ENCODE results near the gene S100A13.

S100A13 gene

DNA sequence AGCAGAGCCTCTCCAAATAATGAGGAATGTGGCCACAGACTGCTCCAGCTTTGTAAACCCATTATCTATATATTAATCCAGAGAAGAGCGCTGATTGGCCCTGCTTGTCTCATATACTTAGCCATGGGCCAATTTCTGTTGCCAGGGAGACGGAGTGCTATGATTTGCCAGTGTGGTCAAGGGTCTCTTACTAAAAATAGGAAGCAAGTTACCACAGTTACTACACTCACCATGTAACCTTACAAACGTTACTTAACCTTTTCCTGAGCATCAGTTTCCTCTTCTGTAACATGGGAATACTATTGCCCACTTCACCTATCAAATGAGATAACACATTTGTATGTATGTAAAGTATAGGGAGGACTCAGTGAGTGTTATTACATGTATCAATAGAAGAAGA, 54.0 kb downstream of the S100A13 start:
- Histone ChIP-seq H3K4me3 (peak overlapping the region in 3 of 10 experiments; percentile 5 to 16 (median 6); a peak in 1 of 20 replicates), H3K9ac (peak overlapping the region in 10 of 11 experiments; percentile 46 to 72 (median 65); a peak in 19 of 22 replicates), H3K4me2 (peak overlapping the region; percentile 59 to 91 (median 79))

DNA sequence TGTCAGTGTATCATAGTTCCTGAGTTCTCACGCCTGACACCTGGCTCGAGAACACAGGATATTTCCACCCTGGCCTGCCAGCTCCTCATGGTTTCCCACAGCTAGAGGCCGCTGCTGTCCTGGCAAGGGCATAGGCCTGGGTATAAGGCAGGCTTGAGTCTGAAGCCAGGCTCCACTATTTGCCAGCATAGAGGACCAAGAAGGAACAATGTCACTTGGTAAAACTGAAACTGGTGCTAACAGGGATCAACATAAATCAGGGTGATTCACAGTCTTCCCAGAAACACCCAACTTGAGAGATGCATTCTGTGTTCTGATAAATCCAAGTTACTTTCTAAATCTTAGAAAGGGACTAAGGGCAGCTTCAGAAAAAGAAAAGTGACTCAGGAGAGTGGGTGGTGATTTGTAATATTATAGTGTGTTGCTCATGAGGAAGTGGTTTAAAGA, 54.7 kb downstream of the S100A13 start:
- Histone ChIP-seq H3K9me3 (replicated peaks in 1 of 11) (peaks cover 0 to 15% (median 7%) of the 10 kb centered on the region in 11 experiments; a peak in 13 of 22 replicates), H3K27me3 (no peaks in the 10 kb centered on the region), H3K4me3 (peak overlapping the region in 2 of 10 experiments; percentile 3 to 6; a peak in 2 of 20 replicates), H3K4me2 (peak overlapping the region; percentile 59 to 91 (median 79)), H3K4me1 (peaks cover 40 to 80% (median 59%) of the 10 kb centered on the region in 10 experiments), H4K20me1 (no peaks in the 10 kb centered on the region), H3K27ac (peak overlapping the region; percentile 14 to 86 (median 82); a peak in 21 of 22 replicates), H3K9ac (peak overlapping the region in 10 of 11 experiments; percentile 46 to 72 (median 65); a peak in 21 of 22 replicates), H3K36me3 (no peaks in the 10 kb centered on the region)
- TF ChIP-seq Cebpa-rat (IDR thresholded peaks at IDR 0.05): no peak

More for the DNA sequence above, 54.0 kb downstream of the S100A13 start:
- H4K20me1 ChIP-seq: no peaks in the 10 kb centered on the region
- H3K27ac ChIP-seq: peak overlapping the region; percentile 14 to 86 (median 82); a peak in 21 of 22 replicates
- peak in 5 of 11 experiments; percentile 13 to 58 (median 32); a peak in 5 of 22 replicates for TF ChIP-seq Cebpa-rat (IDR thresholded peaks at IDR 0.05)
- peaks cover 0 to 15% (median 7%) of the 10 kb centered on the region in 11 experiments; a peak in 13 of 22 replicates for H3K9me3 ChIP-seq (replicated peaks in 1 of 11)
- peaks cover 33 to 76% (median 51%) of the 10 kb centered on the region in 10 experiments for H3K4me1 ChIP-seq
- no peaks in the 10 kb centered on the region for H3K36me3 ChIP-seq
- H3K27me3 ChIP-seq: no peaks in the 10 kb centered on the region

DNA sequence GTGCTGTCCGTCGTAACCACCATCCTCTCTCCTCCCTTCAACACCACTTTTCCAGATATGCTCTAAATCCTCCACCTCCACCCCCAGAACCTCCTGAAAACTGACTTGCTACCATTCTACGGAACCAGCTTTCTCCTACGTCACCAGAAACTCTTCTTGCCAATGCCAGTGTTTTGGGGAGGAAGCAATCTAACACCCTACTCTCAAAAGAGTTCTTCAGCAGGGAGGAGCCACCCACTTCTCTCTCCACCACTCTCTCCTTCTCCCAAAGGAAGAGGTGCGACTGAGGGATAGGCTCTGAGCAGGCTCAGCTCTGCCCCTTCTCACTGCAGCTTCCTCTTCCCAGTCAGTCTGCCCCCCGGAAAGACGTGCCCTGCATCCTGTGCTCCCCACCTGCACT, 55.6 kb downstream of the S100A13 start:
- H3K9me3 ChIP-seq (replicated peaks in 1 of 11): peaks cover 0 to 15% (median 7%) of the 10 kb centered on the region in 11 experiments; a peak in 13 of 22 replicates
- no peaks in the 10 kb centered on the region for H3K27me3 ChIP-seq
- H4K20me1 ChIP-seq: no peaks in the 10 kb centered on the region
- H3K4me2 ChIP-seq: peak overlapping the region in 10 of 11 experiments; percentile 67 to 91 (median 80); a peak in 19 of 22 replicates
- H3K27ac ChIP-seq: peak overlapping the region in 10 of 11 experiments; percentile 64 to 86 (median 83); a peak in 19 of 22 replicates
- no peak overlapping the region for H3K4me3 ChIP-seq
- TF ChIP-seq Cebpa-rat (IDR thresholded peaks at IDR 0.05): no peak
- H3K4me1 ChIP-seq: peaks cover 43 to 80% (median 61%) of the 10 kb centered on the region in 10 experiments
- peak overlapping the region in 10 of 11 experiments; percentile 2 to 72 (median 65); a peak in 15 of 22 replicates for H3K9ac ChIP-seq
- H3K36me3 ChIP-seq: no peaks in the 10 kb centered on the region

DNA sequence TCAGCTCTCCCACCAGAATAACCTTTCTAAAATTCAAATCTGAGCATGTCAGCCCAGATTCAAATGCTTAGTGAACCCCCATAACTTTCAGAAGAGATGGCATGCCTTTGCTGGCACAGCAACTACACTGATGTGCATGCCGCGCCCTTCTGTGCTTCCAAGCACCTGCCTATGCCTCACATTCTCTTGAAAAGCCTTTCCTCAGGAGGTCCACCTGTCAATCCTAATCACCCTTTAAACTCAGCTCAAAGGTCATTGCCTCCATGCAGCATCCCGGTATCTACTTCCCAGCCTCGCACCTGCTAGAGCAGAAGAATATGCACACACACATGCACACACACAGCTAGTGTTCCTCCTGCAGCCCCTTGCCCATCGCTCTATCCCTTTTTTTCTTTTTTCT, 56.4 kb downstream of the S100A13 start:
- Histone ChIP-seq H3K4me2 (peak overlapping the region in 3 of 11 experiments; percentile 81 to 90 (median 81); a peak in 4 of 22 replicates), H3K27ac (no peak overlapping the region), H3K4me1 (peaks cover 48 to 77% (median 62%) of the 10 kb centered on the region in 10 experiments), H3K9me3 (replicated peaks in 1 of 11) (peaks cover 0 to 15% (median 7%) of the 10 kb centered on the region in 11 experiments; a peak in 13 of 22 replicates), H3K36me3 (no peaks in the 10 kb centered on the region), H4K20me1 (no peaks in the 10 kb centered on the region), H3K9ac (no peak overlapping the region; a peak in 2 of 22 replicates), H3K27me3 (no peaks in the 10 kb centered on the region), H3K4me3 (no peak overlapping the region)
- no peak for TF ChIP-seq Cebpa-rat (IDR thresholded peaks at IDR 0.05)

DNA sequence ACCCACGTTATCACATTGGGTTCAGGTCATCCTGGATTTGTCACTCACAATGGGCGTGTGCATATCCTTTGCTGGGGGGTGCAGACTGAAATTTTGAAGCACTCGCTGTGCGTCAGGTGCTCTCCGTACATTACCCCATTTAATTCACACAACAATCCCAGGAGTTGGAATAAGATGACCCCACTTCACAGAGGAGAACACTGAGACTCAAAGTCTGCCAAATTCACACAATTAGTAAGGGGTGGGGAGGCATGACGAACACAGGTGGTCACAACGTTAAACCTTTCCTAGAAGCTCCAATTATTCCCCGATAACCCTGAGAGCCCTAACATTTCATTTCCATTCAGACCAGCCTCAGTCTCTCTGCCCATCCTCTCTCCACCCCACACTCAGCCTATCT, 57.8 kb downstream of the S100A13 start:
- no peak overlapping the region; a peak in 1 of 22 replicates for H3K9ac ChIP-seq
- peaks cover 58 to 91% (median 76%) of the 10 kb centered on the region in 10 experiments for H3K4me1 ChIP-seq
- H3K9me3 ChIP-seq (replicated peaks in 1 of 11): peaks cover 0 to 6% (median 0%) of the 10 kb centered on the region in 11 experiments; a peak in 6 of 22 replicates
- no peaks in the 10 kb centered on the region for H3K27me3 ChIP-seq
- no peak for TF ChIP-seq Cebpa-rat (IDR thresholded peaks at IDR 0.05)
- no peaks in the 10 kb centered on the region for H3K36me3 ChIP-seq
- no peaks in the 10 kb centered on the region for H4K20me1 ChIP-seq
- peak overlapping the region in 1 of 11 experiments; percentile 89; a peak in 1 of 22 replicates for H3K4me2 ChIP-seq
- H3K4me3 ChIP-seq: no peak overlapping the region
- H3K27ac ChIP-seq: no peak overlapping the region; a peak in 1 of 22 replicates

Data from BLaER1 treated with 17β-estradiol and CSF1 and Interleukin-3, amounts not matched to agents 10 nM and 100 nM (cell line).